Activated naive CD8-positive, alpha-beta T cell (primary cell): ENCODE measurements around the gene OR2AG2.

ENCODE experiments used
- H3K27ac Mint-ChIP-seq: one replicate; pipeline ENCODE4 v1.8.0; 2021; ENCODE audit warnings: mixed read lengths
- H3K27me3 Mint-ChIP-seq: one replicate; pipeline ENCODE4 v1.8.0; 2021; ENCODE audit warnings: mixed read lengths
- H3K36me3 Mint-ChIP-seq: one replicate; pipeline ENCODE4 v1.8.0; 2021; ENCODE audit warnings: mixed read lengths
- H3K4me1 Mint-ChIP-seq: one replicate; pipeline ENCODE4 v1.8.0; 2021; ENCODE audit warnings: low read depth, mixed read lengths
- H3K4me3 Mint-ChIP-seq: one replicate; pipeline ENCODE4 v1.8.0; 2021; ENCODE audit warnings: mild to moderate bottlenecking, mixed read lengths
- H3K9me3 Mint-ChIP-seq: one replicate; pipeline ENCODE4 v1.8.0; 2021; ENCODE audit warnings: low read depth, mixed read lengths

Gene OR2AG2

GRCh38 chr11:6755303-6755952 lies 16.3 kb downstream of the OR2AG2 start:
- Mint-ChIP-seq H3K27me3 (no peaks in the 10 kb centered on the region), H3K4me1 (peaks cover 19% of the 10 kb centered on the region), H3K36me3 (no peaks in the 10 kb centered on the region), H3K27ac (no peak overlapping the region), H3K4me3 (no peak overlapping the region), H3K9me3 (no peaks in the 10 kb centered on the region)

GRCh38 chr11:6747097-6747668 lies 24.6 kb downstream of the OR2AG2 start:
- H3K4me3 Mint-ChIP-seq: no peak overlapping the region

DNA sequence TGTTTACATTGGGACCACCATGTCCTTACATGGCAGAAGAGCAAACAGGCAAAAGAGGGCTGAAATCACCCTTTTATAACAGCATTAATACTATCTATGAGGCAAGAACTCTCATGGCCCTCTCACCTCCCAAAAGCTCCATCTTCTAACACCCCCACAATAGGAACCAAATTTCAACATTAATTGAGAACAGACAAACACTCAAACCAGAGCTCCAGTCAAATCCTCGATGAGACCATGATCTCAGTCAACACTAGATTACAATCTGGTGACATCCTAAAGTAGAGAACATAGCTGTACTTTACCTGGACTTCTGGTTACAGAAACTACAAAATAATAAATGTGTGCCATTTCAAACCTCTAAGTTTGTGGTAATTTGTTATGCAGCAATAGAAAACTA lies 25.1 kb downstream of the OR2AG2 start:
- H3K4me3 Mint-ChIP-seq: no peak overlapping the region
- H3K36me3 Mint-ChIP-seq: no peaks in the 10 kb centered on the region
- H3K4me1 Mint-ChIP-seq: peaks cover 21% of the 10 kb centered on the region
- H3K9me3 Mint-ChIP-seq: no peaks in the 10 kb centered on the region
- H3K27me3 Mint-ChIP-seq: no peaks in the 10 kb centered on the region
- no peak overlapping the region for H3K27ac Mint-ChIP-seq

More at GRCh38 chr11:6747097-6747668, 24.6 kb downstream of the OR2AG2 start:
- Mint-ChIP-seq H3K4me1 (peaks cover 22% of the 10 kb centered on the region), H3K27ac (no peak overlapping the region), H3K27me3 (no peaks in the 10 kb centered on the region), H3K9me3 (no peaks in the 10 kb centered on the region), H3K36me3 (no peaks in the 10 kb centered on the region)

DNA sequence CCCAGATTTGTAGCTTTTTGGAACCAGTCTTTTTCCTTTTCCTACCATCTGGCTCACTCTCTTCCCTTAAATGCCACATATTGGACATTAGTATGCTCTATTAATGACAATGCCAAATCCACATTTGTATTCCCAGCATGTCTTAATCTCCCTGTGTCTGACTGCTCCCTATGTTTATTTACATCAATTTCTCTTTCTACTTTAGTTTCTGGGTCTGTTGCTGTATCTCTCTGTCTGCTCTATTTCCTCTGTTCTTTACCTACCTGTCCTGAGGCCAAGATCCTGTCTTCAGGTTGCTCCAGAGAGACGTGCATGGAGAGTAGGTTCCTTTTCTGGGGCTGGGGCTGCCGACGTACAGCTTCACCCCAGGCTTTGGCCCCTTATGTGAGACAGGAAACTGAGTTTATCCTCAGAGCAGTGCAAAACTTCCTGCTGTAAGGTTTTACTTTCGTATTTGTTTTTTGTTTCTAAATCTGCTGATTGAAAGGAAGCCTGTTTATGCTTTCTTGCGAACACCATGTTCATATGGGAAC lies 25.6 kb downstream of the OR2AG2 start:
- Mint-ChIP-seq H3K4me3 (no peak overlapping the region), H3K27me3 (no peaks in the 10 kb centered on the region), H3K4me1 (peaks cover 20% of the 10 kb centered on the region), H3K9me3 (no peaks in the 10 kb centered on the region), H3K27ac (no peak overlapping the region), H3K36me3 (no peaks in the 10 kb centered on the region)

GRCh38 chr11:6745465-6746015 lies 26.2 kb downstream of the OR2AG2 start:
- Mint-ChIP-seq H3K27me3 (no peaks in the 10 kb centered on the region), H3K4me1 (peaks cover 19% of the 10 kb centered on the region), H3K27ac (no peak overlapping the region), H3K36me3 (no peaks in the 10 kb centered on the region), H3K4me3 (no peak overlapping the region), H3K9me3 (no peaks in the 10 kb centered on the region)

DNA sequence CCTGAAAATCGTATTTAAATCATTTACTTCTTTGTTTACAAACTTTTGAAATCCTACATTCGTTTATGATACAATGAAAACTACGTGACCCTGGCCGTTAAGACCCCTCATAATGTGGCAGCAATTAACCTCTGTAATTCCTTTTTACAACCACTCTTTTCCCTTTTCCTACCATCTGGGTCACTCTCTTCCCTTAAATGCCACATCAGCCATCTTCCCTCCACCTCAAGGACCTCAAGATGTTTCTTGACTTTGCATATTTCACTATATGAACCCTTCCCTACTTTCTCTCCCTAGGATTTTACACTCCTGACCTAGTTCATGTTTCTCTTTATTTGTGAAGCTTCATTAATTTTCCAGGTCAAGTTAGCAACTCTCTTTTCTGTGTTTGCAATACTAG lies 26.8 kb downstream of the OR2AG2 start:
- H3K4me3 Mint-ChIP-seq: no peak overlapping the region
- no peak overlapping the region for H3K27ac Mint-ChIP-seq
- H3K9me3 Mint-ChIP-seq: no peaks in the 10 kb centered on the region
- H3K4me1 Mint-ChIP-seq: peaks cover 20% of the 10 kb centered on the region
- H3K27me3 Mint-ChIP-seq: no peaks in the 10 kb centered on the region
- no peaks in the 10 kb centered on the region for H3K36me3 Mint-ChIP-seq

- Mint-ChIP-seq H3K27ac (no peak overlapping the region), H3K36me3 (no peaks in the 10 kb centered on the region), H3K27me3 (no peaks in the 10 kb centered on the region), H3K9me3 (no peaks in the 10 kb centered on the region), H3K4me1 (peaks cover 34% of the 10 kb centered on the region), H3K4me3 (no peak overlapping the region)
These were observed 29.5 kb downstream of the OR2AG2 start for GRCh38 chr11:6742260-6742659.

DNA sequence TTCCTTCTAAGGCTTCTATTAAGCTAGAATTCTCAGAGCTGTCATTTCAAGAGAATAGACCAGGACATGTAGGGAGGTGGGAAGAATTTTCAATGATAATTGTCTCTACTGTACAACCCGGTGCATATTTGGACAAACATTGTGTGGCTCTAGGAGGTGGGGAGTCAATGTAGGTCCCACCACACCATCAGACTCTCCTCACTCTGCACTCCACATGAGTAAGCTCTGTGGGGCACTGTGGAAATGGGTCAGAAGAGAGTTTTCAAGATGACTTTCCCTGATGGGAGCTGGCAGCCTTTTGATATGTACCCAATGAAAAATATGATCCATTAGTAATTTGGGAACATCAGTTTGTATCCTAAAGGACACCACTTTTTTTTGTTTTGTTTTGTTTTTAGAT lies 33.2 kb downstream of the OR2AG2 start:
- Mint-ChIP-seq H3K27ac (peak overlapping the region; percentile 96), H3K36me3 (peaks cover 4% of the 10 kb centered on the region), H3K9me3 (no peaks in the 10 kb centered on the region)

GRCh38 chr11:6737872-6738466 lies 33.8 kb downstream of the OR2AG2 start:
- H3K27ac Mint-ChIP-seq: peak overlapping the region; percentile 96
- H3K27me3 Mint-ChIP-seq: no peaks in the 10 kb centered on the region
- peak overlapping the region; percentile 27 for H3K4me3 Mint-ChIP-seq
- H3K9me3 Mint-ChIP-seq: no peaks in the 10 kb centered on the region
- peaks cover 77% of the 10 kb centered on the region for H3K4me1 Mint-ChIP-seq
- H3K36me3 Mint-ChIP-seq: peaks cover 6% of the 10 kb centered on the region

More for the DNA sequence above, 33.2 kb downstream of the OR2AG2 start:
- Mint-ChIP-seq H3K4me3 (peak overlapping the region; percentile 27), H3K4me1 (peaks cover 71% of the 10 kb centered on the region), H3K27me3 (no peaks in the 10 kb centered on the region)

- Mint-ChIP-seq H3K27ac (peak overlapping the region; percentile 96), H3K36me3 (peaks cover 6% of the 10 kb centered on the region), H3K27me3 (no peaks in the 10 kb centered on the region), H3K4me1 (peaks cover 85% of the 10 kb centered on the region), H3K9me3 (no peaks in the 10 kb centered on the region), H3K4me3 (no peak overlapping the region)
These were observed 35.2 kb downstream of the OR2AG2 start for GRCh38 chr11:6736495-6737121.

DNA sequence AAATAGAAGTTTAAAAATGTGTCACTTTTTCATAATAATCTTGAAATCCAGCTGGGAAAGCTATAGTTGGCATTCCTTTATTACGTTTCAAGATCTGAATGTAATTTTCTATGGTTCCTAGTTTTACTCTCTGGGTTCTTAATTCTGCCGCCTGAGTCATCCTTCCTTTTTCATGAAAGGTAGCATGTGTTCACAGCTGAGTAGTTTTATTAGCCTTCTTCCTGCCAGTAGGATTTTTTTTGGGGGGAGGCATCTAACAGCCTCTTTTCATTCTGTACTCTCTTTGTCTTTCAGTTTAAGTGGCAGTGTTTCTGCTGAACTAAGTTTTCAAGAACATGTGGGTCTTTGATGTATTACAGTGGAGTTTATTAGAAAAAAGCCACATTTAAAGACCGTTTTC lies 36.5 kb downstream of the OR2AG2 start:
- Mint-ChIP-seq H3K36me3 (peaks cover 6% of the 10 kb centered on the region), H3K9me3 (no peaks in the 10 kb centered on the region), H3K4me3 (peak overlapping the region; percentile 63), H3K27ac (peak overlapping the region; percentile 96), H3K27me3 (no peaks in the 10 kb centered on the region), H3K4me1 (peaks cover 85% of the 10 kb centered on the region)

DNA sequence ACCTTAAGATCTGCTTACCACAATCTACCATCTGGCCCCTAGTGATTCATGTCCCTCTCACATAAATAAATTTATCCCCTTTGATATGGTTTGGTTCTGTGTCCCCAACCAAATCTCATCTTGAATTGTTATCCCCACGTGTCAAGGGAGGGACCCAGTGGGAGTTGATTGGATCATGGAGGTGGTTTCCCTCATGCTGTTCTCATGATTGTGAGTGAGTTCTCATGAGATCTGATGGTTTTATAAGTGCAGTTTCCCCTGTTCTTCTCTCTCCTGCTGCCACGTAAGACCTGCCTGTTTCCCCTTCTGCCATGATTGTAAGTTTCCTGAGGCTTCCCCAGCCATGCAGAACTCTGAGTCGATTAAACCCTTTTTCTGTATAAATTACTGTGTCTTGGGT lies 37.2 kb downstream of the OR2AG2 start:
- Mint-ChIP-seq H3K27ac (peak overlapping the region; percentile 96), H3K9me3 (no peaks in the 10 kb centered on the region), H3K4me3 (peak overlapping the region; percentile 63), H3K27me3 (no peaks in the 10 kb centered on the region), H3K4me1 (peaks cover 85% of the 10 kb centered on the region), H3K36me3 (peaks cover 6% of the 10 kb centered on the region)

DNA sequence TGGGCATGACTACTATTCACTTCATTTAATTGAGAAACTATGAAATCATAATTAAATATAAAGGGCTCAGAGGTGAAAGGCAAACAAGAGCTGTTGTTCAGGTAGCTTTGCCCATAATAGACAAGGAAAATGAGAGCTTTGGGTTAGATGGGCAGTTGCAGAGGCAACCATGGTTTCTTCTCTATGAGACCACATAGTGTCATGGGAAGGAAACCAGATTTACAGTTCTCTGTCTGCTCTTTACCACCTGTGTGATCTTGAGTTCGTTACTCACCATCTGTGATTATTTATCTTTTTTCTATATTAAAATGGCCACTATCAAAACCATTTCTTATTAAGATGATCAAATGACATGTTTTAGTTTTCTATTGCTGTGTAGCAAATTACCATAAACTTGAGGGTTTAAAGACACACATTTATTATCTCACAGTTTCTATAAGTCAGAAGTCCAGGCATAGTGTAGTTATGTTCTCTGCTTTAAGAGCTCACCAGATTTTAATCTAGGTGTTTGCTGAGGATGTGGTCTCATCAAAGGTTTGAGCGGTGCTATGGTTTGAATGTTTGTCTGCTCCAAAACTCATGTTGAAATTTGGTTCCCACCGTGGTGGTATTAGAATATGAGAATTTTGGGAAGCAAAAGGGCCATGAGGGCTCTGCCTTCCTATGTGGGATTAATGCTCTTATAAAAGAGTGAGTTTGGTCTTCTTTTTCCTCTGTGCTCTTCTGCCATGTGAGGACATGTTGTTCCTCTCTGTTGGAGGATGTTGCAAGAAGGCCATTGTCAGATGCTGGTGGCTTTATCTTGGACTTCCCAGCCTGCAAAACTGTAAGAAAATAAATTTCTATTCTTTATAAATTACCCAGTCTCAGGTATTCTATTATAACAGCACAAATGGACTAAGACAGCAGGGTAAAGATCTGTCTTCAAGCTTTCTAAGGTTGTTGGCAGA lies 38.2 kb downstream of the OR2AG2 start:
- Mint-ChIP-seq H3K27me3 (no peaks in the 10 kb centered on the region), H3K36me3 (peaks cover 8% of the 10 kb centered on the region), H3K4me1 (peaks cover 84% of the 10 kb centered on the region), H3K4me3 (peak overlapping the region; percentile 61), H3K9me3 (no peaks in the 10 kb centered on the region), H3K27ac (peak overlapping the region; percentile 96)
